ENCODE measurements around the gene SIPA1. TPM values are rescaled to one million over a fixed set of nuclear protein-coding genes. Genes with fewer than 3 reads are reported as not detected.
A peak's percentile ranks its signal among the peaks of the same experiment; 100 is the strongest.

Gene SIPA1, protein sequence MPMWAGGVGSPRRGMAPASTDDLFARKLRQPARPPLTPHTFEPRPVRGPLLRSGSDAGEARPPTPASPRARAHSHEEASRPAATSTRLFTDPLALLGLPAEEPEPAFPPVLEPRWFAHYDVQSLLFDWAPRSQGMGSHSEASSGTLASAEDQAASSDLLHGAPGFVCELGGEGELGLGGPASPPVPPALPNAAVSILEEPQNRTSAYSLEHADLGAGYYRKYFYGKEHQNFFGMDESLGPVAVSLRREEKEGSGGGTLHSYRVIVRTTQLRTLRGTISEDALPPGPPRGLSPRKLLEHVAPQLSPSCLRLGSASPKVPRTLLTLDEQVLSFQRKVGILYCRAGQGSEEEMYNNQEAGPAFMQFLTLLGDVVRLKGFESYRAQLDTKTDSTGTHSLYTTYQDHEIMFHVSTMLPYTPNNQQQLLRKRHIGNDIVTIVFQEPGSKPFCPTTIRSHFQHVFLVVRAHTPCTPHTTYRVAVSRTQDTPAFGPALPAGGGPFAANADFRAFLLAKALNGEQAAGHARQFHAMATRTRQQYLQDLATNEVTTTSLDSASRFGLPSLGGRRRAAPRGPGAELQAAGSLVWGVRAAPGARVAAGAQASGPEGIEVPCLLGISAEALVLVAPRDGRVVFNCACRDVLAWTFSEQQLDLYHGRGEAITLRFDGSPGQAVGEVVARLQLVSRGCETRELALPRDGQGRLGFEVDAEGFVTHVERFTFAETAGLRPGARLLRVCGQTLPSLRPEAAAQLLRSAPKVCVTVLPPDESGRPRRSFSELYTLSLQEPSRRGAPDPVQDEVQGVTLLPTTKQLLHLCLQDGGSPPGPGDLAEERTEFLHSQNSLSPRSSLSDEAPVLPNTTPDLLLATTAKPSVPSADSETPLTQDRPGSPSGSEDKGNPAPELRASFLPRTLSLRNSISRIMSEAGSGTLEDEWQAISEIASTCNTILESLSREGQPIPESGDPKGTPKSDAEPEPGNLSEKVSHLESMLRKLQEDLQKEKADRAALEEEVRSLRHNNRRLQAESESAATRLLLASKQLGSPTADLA
- total RNA-seq, result 45.5 and 66.5 TPM in 2 replicates

DNA sequence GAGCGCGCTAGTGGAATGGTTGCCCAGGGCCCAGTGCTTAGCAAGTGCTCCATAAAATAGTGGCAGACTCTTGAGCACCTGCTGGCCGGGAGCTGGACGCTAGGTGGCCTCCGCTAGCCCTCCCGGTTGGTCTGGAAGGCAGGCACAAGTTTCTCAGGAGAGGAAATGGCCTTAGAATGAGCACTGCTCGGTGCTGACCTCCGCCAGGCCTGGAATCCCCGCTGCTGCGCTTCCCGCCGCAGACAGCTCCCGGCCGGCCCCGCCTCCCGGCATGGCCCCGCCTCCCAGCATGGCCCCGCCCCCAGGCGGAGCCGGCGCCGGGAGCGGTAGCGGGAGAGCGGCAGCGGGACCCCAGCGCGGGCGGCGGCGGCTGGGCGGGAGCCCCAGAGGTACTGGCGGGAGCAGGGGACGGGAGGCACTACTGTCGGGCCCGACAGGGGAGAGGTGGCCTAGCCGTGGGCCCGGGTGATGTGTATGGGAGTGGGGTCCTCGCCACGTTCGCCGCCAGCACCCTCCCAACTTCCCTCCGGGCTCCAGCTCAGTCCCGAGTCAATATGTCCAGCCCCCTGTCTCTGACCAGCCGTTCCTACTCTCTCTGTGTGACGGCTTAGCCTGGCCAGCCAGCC is at the start of gene SIPA1:
Gene SIPA1, plus strand, starts transcription at position 308 of the 626 bp plus-strand sequence. CDS start 2,821 bp downstream, outside the sequence.
- H3K4me3 ChIP-seq (ENCODE audit: low read depth, low read length), result peak within 1 kb of the TSS; percentile 82
- peak; percentile 38 for DNase-seq (ENCODE audit: low read depth)
- TF ChIP-seq, protein P1, sequence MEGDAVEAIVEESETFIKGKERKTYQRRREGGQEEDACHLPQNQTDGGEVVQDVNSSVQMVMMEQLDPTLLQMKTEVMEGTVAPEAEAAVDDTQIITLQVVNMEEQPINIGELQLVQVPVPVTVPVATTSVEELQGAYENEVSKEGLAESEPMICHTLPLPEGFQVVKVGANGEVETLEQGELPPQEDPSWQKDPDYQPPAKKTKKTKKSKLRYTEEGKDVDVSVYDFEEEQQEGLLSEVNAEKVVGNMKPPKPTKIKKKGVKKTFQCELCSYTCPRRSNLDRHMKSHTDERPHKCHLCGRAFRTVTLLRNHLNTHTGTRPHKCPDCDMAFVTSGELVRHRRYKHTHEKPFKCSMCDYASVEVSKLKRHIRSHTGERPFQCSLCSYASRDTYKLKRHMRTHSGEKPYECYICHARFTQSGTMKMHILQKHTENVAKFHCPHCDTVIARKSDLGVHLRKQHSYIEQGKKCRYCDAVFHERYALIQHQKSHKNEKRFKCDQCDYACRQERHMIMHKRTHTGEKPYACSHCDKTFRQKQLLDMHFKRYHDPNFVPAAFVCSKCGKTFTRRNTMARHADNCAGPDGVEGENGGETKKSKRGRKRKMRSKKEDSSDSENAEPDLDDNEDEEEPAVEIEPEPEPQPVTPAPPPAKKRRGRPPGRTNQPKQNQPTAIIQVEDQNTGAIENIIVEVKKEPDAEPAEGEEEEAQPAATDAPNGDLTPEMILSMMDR (conservative IDR thresholded peaks at IDR 0.05; ENCODE audit: low read depth, low read length), result peak; percentile 57

DNA sequence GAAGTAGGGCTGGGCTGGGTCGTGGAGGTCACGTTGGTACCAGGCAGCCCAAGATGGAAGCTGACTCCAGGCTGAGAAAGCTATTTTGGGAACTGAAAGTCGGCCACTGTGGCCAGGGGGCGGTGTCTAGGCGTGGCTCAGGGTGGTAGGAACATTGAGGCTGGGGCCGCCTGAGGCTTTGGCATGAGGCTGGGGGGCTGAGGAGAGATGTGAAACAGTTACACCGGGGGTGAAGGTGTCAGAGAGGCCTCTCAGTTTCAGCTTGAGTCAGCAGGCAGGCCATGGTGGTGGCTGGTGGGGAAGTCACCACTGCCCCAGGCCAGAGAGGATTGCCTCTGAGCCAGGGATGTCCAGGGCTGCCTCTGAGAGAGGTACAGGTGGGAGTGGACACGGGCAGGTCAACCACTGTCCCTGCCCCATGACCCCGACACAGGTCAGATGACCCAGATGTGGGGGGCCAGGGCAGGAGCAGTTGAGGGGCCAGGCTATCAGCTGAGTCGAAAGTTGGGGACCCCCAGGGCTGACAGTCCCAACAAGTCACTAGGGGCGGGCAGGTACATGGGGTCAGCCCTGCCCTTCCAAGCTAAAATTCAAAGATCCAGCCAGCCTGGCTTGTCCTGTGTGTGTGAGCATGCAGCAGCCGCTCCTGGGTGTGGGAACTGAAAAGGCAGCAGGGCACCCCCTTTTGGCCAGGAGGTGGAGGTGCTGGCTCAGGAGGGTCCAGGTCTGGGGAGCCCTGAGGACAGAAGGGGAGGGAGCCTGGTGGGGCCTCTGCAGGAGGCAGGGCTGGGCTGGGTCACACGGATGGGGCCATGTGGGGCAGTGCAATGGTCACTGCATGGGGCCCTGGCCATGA is 49.5 kb upstream of the SIPA1 start:
- no peak overlapping the region for H3K4me3 ChIP-seq (ENCODE audit: low read depth, low read length)
- TF ChIP-seq, protein P1 (conservative IDR thresholded peaks at IDR 0.05; ENCODE audit: low read depth, low read length), result peak; percentile 63
- no peak for DNase-seq (ENCODE audit: low read depth)

- no peak for DNase-seq (ENCODE audit: low read depth)
- no peak overlapping the region for H3K4me3 ChIP-seq (ENCODE audit: low read depth, low read length)
- TF ChIP-seq, protein P1 (conservative IDR thresholded peaks at IDR 0.05; ENCODE audit: low read depth, low read length), result no peak
These were observed 48.3 kb upstream of the SIPA1 start for GRCh38 chr11:65589444-65590239.

DNA sequence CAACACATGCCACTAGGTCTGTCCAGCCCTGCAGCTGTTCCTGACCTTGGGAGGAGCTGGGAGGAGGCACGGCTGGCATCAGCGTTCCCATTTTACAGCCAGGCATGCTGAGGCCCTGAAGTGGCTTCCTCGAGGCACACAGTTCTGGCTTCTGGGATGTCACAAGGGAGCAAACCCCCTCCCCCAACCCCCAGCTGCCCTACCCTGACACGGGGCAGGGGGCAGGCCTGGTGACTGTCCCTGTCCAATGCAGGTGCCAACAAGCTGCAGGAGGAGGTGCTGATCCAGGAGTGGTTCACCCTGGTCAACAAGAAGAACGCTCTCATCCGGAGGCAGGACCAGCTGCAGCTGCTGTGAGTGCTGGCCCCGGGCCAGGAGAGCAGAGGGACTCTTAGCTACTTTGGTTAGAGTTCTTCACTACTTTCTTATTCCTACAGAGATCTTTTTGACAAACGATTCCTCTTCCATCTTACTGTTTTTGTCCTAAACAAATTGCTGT is 47.6 kb upstream of the SIPA1 start:
- no peak overlapping the region for H3K4me3 ChIP-seq (ENCODE audit: low read depth, low read length)
- TF ChIP-seq, protein P1 (conservative IDR thresholded peaks at IDR 0.05; ENCODE audit: low read depth, low read length), result no peak
- no peak for DNase-seq (ENCODE audit: low read depth)

GRCh38 chr11:65591939-65592857 is 45.7 kb upstream of the SIPA1 start:
- TF ChIP-seq, protein P1 (conservative IDR thresholded peaks at IDR 0.05; ENCODE audit: low read depth, low read length), result no peak
- DNase-seq (ENCODE audit: low read depth), result no peak
- no peak overlapping the region for H3K4me3 ChIP-seq (ENCODE audit: low read depth, low read length)
